Activated T-helper 1 cell treated with anti-CD3 and anti-CD28 coated beads, Interleukin-2, amount 50 U/mL, for 16 hours (primary cell): Measurements from ENCODE around the gene GPR31.

Source experiments
- DNase-seq, 2 donors: peaks; one replicate each; pipeline ENCODE4 v3.0.0-alpha.2; 2020; ENCODE audit warnings: low read depth in 1 of 2, low spot score in 1 of 2

GPR31 gene

DNA sequence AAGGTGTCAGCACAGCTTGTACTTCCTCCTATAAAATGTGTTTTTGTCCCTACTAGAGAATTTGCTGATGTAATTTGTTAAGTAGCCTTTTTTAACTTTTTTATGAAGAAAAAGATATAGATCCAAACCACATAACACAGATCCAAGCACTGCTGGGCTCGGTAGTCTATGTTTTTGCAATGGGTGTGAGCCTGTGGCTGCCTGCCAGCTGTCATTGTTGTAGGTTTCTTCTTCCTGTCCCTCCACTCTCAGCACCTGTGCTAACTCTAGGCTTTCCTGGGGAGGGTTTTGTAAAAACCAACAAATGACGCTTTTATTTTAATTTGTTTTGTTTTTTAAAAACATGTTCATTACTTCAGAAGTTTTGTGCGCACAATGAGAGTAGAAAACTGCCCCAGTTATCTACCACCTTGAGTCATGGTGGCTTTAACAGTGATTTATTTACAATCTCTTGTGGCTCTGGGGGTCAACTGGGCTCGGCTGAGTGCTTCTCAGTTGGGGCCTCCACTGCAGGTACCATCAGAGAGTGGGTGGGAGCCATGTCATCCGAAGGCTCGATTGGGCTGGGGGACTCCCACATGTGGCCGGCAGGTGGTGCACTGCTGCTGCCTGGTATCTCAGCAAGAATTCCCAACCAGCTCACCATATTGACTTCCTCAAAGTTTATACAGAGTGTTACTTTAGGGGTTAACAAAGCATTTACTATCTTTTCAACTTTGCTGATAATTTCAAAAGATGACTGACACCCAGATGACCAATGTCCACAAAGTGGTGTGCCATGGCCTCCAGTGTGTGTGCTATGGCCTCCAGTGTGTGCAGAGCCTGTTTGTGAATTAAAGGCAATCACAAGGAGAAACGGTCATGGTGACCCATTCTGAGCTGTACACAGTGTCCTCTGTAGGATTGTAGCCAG is 37.9 kb downstream of the GPR31 start:
- no peak for DNase-seq

DNA sequence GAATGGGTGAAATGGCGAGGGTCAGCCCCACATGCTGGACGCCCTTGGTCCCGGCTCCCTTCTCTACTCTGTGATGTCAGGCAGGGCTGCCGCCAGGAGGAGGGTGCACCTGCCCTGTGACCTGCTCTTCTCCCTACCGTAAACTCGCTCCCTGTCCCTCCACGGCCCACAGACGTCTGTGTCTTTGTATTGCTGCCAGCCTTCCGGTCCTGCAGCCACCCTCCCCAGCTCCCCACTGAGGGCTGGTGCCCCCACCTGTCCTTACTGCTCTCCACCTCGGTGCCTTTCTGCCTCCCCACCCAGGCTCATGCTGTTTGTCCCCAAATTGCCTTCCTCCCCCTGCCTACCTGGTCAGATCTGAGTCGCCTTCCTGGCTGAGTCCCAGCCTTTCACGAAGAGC is 38.9 kb downstream of the GPR31 start:
- no peak for DNase-seq

DNA sequence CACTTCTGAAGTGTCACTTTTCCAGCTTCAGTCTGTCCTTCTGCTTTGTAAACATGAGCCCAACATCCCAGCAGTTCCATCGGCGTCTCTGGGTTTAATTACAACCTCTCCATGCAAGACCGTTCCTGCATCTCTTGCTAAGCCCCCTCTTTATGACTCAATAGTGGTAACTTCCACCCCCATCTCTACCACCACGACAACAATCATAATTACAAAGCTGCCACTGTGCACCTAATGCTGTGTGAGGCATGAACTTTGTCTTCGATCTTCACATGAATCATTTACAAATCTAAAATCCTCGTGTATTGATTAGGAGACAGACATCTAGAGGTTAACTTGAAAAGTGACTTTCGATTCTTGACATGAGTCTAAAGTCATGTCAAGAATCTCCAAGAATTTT is 39.8 kb downstream of the GPR31 start:
- no peak for DNase-seq

DNA sequence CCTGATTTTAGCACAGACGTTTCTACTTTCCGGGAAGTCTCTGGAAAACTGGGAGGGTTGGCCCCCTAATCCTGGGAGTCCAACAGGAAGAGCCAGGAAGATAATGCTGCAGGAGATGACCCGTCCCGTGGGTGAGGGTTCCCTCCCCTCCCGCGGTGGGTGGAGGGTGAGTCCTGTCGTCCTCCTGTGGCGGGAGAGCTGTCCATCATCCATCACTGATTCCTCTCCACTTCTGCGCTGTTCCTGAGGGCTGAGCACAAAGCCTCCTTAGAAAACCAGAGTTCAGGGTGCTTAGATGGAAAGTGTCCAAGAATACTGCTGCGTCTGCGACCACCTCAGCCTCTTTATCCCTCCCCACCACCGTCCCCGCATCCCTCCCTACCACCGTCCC is 40.9 kb downstream of the GPR31 start:
- DNase-seq = no peak

DNA sequence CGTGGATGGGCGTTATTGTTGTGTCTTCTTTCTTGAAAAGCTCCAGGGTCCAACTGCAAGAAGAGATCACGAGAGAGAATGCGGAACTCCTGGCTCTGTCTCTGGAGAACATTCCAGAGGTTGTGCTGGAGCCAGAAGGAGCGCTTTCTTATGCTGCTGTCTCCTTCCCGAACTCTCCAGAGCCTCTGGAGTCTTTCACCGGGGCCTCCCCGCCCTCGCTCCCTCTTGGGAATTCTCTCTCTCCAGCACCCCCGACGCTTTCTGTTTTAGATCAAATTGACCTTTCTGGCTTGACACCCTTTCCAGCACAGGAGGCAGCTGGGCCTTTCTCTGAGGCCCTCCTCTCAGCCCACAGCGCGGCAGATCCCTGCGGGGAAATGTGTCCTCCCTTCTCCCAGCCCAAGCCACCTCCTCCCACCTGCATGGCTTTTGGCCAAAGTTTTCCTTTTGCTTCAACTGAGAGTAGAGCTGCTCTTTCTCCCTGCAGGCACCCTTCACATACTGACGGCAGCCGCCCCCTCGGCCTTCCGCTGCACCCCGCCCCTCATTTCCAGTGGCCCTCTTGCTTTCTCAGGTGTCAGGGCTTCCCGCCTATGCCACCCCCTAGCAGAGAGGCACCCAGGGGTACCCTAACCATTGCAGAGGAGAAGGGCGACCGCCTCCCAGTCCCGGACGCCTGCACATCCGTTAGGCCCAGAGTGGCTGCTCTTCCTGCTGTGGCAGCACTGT is 41.5 kb downstream of the GPR31 start:
- DNase-seq = no peak

DNA sequence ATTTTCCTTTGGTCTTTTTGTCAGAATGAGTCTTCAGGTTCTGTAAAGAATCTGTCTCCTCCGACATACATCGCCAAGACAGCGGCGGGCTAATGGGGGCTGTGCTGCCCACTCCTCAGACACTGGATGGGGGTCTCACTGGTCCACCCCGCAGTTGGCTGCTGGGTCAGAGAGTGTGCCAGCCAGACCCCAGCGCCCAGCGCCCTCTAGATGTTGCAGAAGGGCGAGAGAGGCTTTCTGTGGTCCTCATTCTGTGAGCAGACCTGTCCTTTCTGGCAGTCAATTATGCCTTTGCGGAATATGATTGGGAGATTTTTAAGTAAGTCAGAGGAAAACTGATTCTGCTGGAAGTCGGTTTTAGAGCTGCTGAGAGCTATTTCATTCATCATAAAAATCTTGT is 42.7 kb downstream of the GPR31 start:
- no peak for DNase-seq

DNA sequence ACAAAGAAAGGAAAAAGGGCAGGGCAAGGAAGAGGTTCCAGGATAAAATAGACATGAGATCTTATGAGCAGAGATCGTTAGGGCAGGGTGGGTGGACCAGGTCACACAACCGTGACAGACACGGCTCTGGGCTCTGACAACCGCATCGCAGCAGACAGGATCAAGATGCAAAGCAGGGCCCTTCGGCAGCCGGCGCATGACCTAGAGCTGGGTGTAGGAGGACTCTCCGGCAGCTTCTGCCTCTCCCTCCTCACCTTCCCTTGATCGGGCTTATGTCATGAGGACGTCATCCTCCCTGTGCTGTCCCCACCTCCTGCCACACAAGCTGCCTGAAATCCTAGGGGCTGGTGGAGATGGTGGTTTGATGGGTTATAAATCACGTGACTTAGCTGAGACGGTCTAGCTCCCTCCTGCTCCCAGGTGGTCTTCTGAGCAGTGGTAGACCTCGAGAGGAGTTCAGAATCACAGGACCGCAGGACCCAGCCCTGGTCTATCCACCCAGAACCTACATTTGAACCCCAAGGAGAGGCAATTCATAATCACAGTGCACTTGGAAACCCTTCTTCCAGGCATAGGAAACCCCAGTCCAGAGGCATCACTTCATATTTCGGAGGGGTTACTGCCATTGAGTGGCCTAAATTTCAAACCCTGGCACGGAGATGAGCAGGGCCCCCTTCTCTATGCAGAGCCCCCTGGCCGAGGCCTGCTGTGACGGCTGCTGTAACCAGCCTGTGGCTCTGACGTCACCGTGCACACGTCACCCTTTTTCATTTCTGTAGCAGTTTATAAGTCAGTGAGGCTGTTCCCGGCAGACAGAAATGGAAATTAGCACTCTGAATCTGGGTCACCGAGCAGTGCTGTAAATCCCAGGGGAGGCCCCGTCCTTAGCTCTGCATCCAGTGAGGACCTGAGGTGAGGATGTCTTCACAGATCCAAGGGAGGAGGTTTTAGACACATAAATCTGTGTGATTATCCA is 43.6 kb downstream of the GPR31 start:
- peak in 1 of 2 donors; percentile 22 for DNase-seq

DNA sequence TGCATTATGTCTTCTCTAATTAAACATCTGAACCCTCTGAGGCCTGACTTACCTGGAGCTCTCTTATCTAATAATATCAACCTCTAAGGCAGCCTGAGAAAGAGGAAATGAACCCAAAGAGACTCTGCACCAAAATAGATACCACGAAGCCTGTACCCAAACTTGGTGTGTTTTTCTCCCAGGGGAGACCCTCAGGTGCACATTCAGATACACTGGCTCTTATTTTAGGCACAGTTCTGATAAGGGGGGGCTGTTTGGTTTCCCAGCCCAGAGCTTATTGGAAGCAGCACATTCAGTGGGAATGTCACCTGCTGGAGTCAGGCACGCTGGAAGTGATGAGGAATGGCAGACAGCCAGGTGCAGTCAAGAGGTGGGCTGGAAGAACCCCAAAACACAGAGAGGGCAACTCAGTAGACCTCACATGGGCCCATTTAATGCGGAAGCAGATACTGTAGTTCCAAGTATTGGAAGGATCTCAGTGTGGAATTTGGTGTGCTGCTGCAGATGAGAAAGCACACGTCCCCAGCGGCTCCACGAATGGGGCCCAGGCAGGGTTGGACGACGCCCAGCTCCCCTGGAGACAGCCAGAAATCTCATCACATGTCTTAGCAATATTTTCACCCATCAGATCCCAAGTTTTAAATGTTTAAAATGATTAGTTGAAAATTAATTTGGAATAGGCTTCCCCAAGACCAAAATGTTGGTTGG is 44.6 kb downstream of the GPR31 start:
- no peak for DNase-seq

DNA sequence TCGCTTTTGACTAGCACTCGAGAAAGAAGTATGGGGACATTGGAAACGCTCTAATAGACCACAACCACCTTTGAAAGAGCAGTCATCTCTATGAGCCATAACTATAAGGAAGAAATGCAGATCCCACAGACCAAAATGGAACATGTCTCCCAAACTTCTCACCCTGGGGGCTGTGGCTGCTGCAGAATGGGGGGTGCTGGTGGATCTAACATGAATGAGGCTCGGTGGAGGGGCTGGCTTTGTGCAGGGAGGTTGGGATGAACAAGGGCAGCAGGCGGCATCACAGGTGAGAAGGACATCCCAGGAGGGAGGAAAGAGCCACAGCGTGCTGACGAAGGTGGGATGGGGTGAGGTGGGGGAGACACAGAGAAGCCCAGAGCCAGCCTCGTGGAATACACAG is 45.4 kb downstream of the GPR31 start:
- DNase-seq = no peak

DNA sequence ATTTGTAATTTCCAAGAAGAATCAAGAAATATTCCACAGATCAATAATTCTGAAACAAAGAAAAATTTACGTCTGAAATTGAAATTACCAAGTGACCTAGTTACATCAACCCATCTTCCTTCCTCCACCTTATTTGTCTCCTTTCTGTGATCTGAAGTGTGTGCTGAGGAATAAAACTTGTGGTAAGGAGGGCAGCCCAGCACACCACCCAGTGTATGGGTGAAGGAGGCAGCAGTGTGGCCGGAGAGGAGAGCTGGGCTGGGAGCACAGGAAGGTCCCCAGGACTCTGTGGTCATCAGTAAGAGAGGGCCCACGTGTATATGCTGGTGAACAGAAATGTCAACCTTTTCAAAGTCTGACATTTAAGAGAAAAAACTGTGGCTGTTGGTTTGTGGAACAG is 46.2 kb downstream of the GPR31 start:
- no peak for DNase-seq

DNA sequence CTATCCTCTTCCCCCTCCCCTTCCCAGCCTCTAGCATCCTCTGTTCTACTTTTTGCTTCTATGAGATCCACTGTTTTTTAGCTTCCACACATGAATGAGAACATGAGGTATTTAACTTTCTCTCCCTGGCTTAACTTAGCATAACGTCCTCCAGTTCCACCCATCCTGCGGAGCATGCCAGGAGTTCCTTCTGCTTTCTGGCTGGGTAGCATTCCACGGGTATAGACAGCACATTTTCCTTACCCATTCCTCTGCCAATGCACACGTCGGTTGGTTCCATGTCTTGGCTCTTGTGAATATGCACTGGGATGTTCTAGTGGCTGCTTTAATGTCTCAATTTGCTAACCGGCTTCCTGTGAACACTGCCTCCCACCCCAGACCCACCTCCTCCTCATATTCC is 48.1 kb downstream of the GPR31 start:
- no peak for DNase-seq

DNA sequence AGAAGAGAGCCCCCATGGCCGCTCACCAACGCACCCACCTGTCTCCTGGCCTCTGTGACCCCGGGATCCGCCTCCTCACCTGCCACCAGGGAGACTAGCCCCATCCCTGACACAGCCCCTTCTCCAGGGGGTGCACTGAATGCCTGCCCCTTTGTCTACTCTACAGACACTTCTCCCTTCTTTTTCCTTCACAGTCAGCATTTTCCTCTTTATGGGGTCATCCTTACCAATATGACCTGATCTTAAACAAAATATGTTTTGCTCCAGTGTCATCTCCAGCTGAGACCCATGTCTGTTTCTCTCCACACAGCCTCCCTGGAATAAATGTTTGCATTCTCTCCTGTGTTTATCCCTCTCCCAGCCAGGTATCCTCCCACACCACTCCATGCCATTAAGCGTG is 49.5 kb downstream of the GPR31 start:
- DNase-seq = no peak

DNA sequence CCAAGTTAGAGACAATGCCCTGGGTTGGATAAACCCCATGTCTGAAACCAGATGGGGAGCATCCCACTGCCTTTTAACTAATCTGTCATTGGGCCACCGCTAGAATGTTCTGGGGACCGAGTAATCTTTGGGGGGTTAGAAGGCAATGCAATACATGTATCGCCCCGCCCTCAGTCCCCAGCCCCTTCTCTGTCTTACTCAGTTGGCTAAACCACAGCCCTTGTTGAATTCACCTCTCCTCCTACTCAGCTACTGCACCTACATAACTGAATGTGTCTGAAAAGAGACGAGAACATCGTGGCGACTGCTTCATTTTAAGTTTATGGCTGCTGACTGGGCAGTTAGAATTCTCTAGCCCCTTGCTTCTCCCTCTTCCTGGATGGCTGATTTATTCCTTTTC is 50.0 kb downstream of the GPR31 start:
- DNase-seq = no peak

DNA sequence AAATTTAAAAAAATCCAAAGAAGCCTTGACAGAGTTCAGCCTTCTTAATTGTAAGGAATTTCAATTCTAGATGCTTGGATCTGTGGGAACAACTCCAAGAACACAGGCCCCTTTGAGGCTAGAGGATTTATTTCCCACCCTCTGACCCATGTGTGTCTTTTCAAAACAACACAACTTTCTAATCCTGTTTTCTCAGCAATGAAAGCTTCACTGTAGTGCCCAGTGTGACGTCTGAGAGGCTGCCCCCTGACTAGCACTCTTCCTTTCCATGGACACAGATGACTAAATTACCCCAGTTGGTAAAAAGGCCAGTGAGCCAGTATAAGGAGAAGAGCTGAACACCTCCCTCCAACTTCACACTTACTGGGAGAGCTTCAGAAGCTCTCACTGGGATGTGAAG is 51.4 kb downstream of the GPR31 start:
- no peak for DNase-seq
